ENCODE data around the gene UBASH3B.

UBASH3B gene

DNA sequence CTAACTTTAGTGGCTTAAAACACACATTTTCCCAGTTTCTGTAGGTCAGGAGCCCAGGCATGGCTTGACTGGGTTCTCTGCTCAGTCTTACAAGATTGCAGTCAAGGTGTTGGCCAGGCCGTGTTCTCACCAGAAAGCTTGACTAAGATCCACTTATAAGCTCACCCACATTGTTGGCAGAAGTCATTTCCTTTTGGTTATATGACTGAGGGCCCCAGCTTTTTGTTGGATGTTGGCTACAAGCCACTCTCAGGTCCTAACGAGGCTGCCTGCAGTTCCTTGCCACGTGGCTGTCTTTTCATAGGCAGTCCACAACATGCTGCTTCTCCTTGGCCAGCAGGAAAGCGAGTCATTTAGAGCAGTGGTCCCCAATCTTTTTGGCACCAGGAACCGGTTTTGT lies 103.5 kb downstream of the UBASH3B start:
- no peak for FAIRE-seq

DNA sequence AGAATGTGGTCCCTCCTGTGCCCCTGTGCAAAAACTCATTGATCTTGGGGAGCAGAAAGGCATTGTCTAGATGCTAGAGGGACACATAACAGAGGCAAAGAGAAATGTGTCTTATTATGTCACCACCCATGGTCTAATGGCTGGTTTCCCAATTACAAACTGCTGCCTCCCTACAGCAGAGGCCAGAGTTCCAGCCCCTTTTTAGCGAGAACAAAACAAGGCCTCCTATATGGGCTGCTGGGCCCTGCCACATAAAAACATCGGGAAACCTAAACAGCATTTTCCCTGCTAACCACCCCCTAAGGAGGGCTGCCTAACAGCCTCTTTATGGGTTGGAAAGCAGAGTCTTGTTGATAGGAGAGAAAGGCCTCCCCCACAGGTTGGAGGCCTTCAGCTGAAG lies 107.6 kb downstream of the UBASH3B start:
- FAIRE-seq, result no peak

- no peak for FAIRE-seq
These were observed 109.0 kb downstream of the UBASH3B start for GRCh38 chr11:122764371-122765090.

- FAIRE-seq, result no peak
These were observed 110.1 kb downstream of the UBASH3B start for GRCh38 chr11:122765487-122766131.

- FAIRE-seq, result no peak
These were observed 113.7 kb downstream of the UBASH3B start for GRCh38 chr11:122769126-122769780.

GRCh38 chr11:122772945-122773344 lies 117.4 kb downstream of the UBASH3B start:
- FAIRE-seq, result no peak

DNA sequence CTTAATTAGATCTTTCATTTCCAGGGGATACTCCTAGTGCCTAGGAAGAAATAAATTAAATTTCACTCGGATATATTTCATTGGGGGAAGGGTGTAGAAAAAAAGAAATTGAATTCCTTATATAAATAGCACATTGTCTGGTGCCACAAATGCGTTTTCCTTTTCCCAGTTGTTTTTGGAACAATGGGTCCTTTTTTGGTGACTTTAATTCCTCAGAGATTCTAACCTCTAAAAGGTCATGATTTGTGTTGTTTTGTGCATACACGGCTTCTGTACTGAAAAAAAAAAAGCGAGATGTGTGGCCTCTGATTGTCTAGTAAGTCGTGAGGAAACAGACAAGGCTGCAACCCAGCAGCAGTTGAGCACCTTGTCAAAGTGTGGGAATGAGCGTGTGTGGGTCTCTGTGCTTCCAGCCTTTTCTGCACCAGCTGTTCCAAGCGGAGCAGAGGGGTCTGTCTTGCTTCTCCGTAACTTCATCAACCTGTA lies 118.3 kb downstream of the UBASH3B start:
- no peak for FAIRE-seq

GRCh38 chr11:122775675-122776271 lies 120.3 kb downstream of the UBASH3B start:
- no peak for FAIRE-seq

DNA sequence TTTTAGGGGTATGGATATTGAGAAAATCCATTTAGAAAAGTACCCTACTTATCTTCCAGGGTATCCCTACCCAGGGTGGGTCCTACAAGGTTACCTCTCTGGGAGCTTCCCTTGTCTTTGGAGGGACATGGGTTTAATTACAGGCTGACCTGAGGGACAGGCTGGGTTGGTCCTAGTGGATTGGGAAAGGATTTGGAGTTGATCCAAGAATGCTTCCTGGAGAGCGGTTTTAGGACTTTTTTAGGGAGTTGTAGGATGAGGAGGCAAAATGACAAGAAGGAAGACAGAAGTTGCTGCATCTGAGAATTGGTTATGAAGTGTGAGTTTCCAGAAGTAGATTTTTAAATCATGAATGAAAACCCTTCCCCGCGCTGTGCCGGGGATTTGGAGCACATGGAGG lies 121.0 kb downstream of the UBASH3B start:
- no peak for FAIRE-seq

GRCh38 chr11:122777343-122777742 lies 121.8 kb downstream of the UBASH3B start:
- FAIRE-seq, result no peak

DNA sequence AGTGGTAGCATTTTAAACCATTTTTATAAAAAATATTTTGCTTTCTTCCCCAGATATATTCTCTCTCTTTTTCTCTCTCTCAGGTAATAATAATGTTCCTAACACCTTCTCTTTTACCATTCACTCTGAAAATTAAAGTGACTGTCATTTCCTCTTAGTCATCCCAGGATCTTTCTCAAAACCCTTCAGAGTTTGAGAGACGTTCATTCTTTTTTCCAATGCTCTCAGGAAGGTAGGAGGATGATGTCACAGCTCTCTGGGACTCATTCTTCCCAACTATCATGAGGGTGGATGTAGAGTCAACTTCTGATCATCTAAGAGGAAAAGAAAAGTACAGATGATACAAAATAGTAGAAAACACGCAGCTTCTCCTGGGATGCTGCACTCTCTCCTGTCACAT lies 122.6 kb downstream of the UBASH3B start:
- FAIRE-seq, result no peak

GRCh38 chr11:122779047-122779629 lies 123.6 kb downstream of the UBASH3B start:
- FAIRE-seq, result no peak

- FAIRE-seq, result no peak
These were observed 124.9 kb downstream of the UBASH3B start for GRCh38 chr11:122780296-122780949.

GRCh38 chr11:122781378-122782195 lies 126.1 kb downstream of the UBASH3B start:
- FAIRE-seq, result no peak

DNA sequence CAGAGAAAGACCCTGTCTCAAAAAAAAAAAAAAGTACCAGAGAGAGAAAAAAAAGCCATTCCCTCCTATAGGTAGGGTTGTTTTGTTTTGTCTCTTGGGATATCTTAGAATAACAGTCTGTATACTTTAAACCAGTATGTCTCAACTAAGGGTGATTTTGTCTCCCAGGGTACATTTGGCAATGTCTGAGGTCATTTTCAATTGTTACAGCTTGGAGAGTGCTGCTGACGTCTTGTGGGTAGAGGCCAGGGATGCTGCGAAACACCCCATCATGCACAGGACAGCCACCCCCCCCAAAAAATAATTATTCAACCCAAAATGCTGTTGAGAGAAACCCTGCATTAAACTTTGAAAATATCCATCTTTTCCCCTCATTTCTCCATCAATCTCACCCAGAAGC lies 126.7 kb downstream of the UBASH3B start:
- no peak for FAIRE-seq

- FAIRE-seq, result no peak
These were observed 128.9 kb downstream of the UBASH3B start for GRCh38 chr11:122784325-122784955.

- no peak for FAIRE-seq
These were observed 129.6 kb downstream of the UBASH3B start for GRCh38 chr11:122785031-122785541.

- no peak for FAIRE-seq
These were observed 131.4 kb downstream of the UBASH3B start for GRCh38 chr11:122786896-122787295.

DNA sequence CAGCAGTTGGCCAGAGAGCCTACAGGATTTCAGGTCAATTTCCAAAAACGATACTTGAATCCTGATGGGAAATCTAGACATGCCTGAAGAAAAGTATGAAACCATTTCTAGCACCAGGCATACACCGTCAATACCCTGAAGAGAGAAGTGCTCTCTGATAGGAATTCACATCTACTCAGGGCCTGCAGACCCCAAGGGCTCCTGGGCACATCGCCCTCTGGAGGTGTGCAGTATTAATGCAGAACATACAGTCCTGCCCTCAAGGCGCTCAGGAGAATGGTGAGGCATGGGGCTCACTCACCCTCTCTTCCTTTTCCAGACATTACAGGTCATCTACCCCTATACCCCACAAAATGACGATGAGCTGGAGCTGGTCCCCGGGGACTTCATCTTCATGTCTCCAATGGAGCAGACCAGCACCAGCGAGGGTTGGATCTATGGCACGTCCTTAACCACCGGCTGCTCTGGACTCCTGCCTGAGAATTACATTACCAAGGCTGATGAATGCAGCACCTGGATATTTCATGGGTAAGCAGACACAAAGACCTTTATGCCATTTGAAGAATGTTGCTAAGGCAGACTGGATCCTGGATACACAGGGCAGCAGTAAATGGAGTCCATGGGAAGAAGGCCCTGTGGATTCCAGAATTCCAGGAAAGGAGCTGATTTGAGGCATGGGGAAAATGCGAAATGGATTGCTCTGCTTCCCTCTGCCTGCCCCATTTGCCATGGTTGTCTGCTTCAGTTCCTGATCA lies 133.4 kb downstream of the UBASH3B start:
- FAIRE-seq, result no peak

DNA sequence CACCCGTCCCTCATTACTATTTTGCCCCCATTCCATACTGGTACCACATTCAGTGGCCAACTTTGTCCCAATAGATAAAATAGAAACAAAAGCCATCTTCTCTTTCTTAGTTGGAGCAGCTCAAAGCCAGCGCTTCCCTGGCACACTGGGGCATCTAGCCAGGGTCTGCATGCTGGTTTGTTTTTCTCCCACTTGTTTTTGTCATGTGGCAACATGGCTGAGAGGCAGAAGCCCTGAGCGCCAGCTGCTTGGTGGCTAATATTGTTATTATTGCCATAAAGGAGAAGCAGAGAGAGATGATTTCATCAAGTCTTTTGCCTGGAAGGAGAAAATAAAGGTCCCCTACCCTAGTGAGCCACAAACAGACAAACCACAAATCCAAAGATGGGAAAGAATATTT lies 134.4 kb downstream of the UBASH3B start:
- no peak for FAIRE-seq

Data from colon (tissue), 2 donors.